Activated B cell treated with CpG ODN at 0.5 μM for 24 hours (primary cell): ENCODE data around the gene PCGF5. TPM values are rescaled to one million over a fixed set of nuclear protein-coding genes. Genes with fewer than 3 reads are reported as not detected.
A peak's percentile ranks its signal among the peaks of the same experiment; 100 is the strongest.

Source experiments
- ATAC-seq: fragments of 200-7000 bp; cut with Tn5 transposase; one replicate; pipeline ENCODE4 v1.10.0; 2021; ENCODE audit warnings: low read depth, mild to moderate bottlenecking, moderate library complexity
- CTCF ChIA-PET: fragments of 350-600 bp; sonication (Branson Sonifier 250); formaldehyde crosslinking; loops from one replicate; lab custom pipeline; 2021; ENCODE audit warnings: antibody characterized with exemption; lab: Charles Lee
- POLR2A ChIA-PET: fragments of 350-600 bp; sonication (Branson Sonifier 250); formaldehyde crosslinking; loops from one replicate; lab custom pipeline; 2021; ENCODE audit warnings: antibody characterized with exemption; lab: Charles Lee
- DNase-seq: peaks from one replicate; pipeline ENCODE4 v3.0.0; 2022
- H3K27ac Mint-ChIP-seq: one replicate; pipeline ENCODE4 v1.8.0; 2020; ENCODE audit warnings: mixed read lengths
- H3K27me3 Mint-ChIP-seq: one replicate; pipeline ENCODE4 v1.8.0; 2021; ENCODE audit warnings: mixed read lengths
- H3K36me3 Mint-ChIP-seq: one replicate; pipeline ENCODE4 v1.8.0; 2021; ENCODE audit warnings: low read depth, mixed read lengths
- H3K4me1 Mint-ChIP-seq: one replicate; pipeline ENCODE4 v1.8.0; 2021; ENCODE audit warnings: mixed read lengths
- H3K4me3 Mint-ChIP-seq: one replicate; pipeline ENCODE4 v1.8.0; 2020; ENCODE audit warnings: mild to moderate bottlenecking, mixed read lengths
- H3K9me3 Mint-ChIP-seq: one replicate; pipeline ENCODE4 v1.8.0; 2020; ENCODE audit warnings: mixed read lengths
- CTCF ChIP-seq: fragments of 200-600 bp; IDR thresholded peaks from one replicate; pipeline ENCODE4 v1.8.0; 2022; ENCODE audit warnings: antibody characterized with exemption, mild to moderate bottlenecking
- intact Hi-C: fragments of 100-400 bp; cut with micrococcal nuclease; formaldehyde crosslinking; loops from one replicate; pipeline ENCODE4 v1.15.1; 2024
- total RNA-seq: library from RNA; stranded (reverse); gene quantifications from 2 replicates; pipeline ENCODE4 v1.2.3, GENCODE V29; 2022

The PCGF5 gene
- total RNA-seq, 1 donor from 2014 or later: 72.9 TPM

- H3K4me3 Mint-ChIP-seq: no peak overlapping the region
- no peak overlapping the region for H3K27ac Mint-ChIP-seq
- peaks cover 72% of the 10 kb centered on the region for H3K4me1 Mint-ChIP-seq
- no peak for DNase-seq
- H3K9me3 Mint-ChIP-seq: no peaks in the 10 kb centered on the region
- H3K27me3 Mint-ChIP-seq: no peaks in the 10 kb centered on the region
- intact Hi-C loops: no loop called here
- H3K36me3 Mint-ChIP-seq: no peaks in the 10 kb centered on the region
- CTCF ChIA-PET: interaction anchor here (0.9 kb wide), 1 partner anchor 203 kb away, joined by 3 read pairs; no protein-coding TSS in a partner anchor
- TF ChIP-seq CTCF: no peak
- POLR2A ChIA-PET: no interaction called here
- no peak for ATAC-seq
These were observed 11.8 kb upstream of the PCGF5 start for GRCh38 chr10:91208642-91209041.

DNA sequence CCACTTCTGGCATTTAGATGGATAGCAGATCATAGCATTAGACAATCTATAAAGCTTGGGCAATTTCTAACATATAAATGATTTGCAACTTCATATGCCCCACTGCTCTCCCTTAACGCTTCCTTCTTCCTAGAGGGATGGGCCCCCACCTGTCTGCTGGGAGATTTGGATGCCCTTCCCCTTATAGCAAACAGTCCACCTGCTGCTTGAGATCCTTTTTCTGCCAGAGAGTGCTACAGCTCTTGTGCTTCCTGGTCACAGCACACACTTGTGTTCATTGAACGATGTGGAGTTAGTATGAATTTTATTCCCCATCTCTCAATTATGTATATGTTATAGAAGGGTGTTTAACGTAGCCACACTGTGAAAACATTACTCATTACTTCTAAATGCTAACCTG, 10.4 kb upstream of the PCGF5 start:
- Mint-ChIP-seq H3K4me3 (peak overlapping the region; percentile 33), H3K36me3 (no peaks in the 10 kb centered on the region), H3K27me3 (no peaks in the 10 kb centered on the region), H3K4me1 (peaks cover 79% of the 10 kb centered on the region), H3K9me3 (no peaks in the 10 kb centered on the region), H3K27ac (peak overlapping the region; percentile 77)
- TF ChIP-seq CTCF: no peak
- ATAC-seq: peak; percentile 10
- POLR2A ChIA-PET: interaction anchor here (0.9 to 2.0 kb wide), 3 partner anchors 9 to 46 kb away, joined by 3 to 8 read pairs (median 7); partner anchors contain the start of gene PCGF5
- DNase-seq: no peak
- CTCF ChIA-PET: interaction anchor here (1.1 to 3.1 kb wide), 2 partner anchors 11 to 41 kb away, joined by 3 to 9 read pairs; partner anchors contain the start of gene PCGF5
- intact Hi-C loops: loop anchor here (1.0 kb wide), 2 partner anchors 9 to 10 kb away; partner anchors contain the start of gene PCGF5

DNA sequence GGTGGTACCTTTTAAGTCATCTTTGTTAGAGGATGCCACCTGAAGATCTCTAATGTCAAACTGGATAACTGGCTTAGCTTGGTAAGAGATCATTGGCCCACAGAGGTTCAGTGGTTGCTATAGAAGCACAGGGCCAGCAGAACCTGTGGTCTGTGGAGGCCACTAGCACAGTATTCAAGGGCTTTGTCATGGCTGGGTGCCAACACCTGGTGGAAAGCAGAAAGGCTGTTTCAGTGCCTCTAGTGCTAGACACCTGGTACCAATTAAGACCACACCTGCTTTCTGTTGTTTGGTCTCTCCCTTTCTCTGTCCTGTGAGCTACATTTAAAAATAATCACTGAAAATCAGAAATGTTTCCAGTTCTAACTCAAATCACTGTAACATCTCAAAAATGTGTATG, 10.0 kb upstream of the PCGF5 start:
- peaks cover 79% of the 10 kb centered on the region for H3K4me1 Mint-ChIP-seq
- CTCF ChIA-PET: interaction anchor here (1.1 to 3.1 kb wide), 2 partner anchors 10 to 40 kb away, joined by 3 to 9 read pairs; partner anchors contain the start of gene PCGF5
- H3K4me3 Mint-ChIP-seq: peak overlapping the region; percentile 44
- no peaks in the 10 kb centered on the region for H3K36me3 Mint-ChIP-seq
- no peaks in the 10 kb centered on the region for H3K9me3 Mint-ChIP-seq
- ATAC-seq: peak; percentile 70
- POLR2A ChIA-PET: interaction anchor here (1.2 to 2.0 kb wide), 2 partner anchors 9 to 47 kb away, joined by 7 to 8 read pairs; no protein-coding TSS in a partner anchor
- TF ChIP-seq CTCF: no peak
- intact Hi-C loops: loop anchor here (1.0 kb wide), 2 partner anchors 9 to 10 kb away; partner anchors contain the start of gene PCGF5
- H3K27ac Mint-ChIP-seq: peak overlapping the region; percentile 77
- H3K27me3 Mint-ChIP-seq: no peaks in the 10 kb centered on the region
- DNase-seq: no peak

- ChIA-PET POLR2A (interaction anchor here (0.6 to 2.0 kb wide), 4 partner anchors 8 to 50 kb away, joined by 3 to 8 read pairs (median 4); no protein-coding TSS in a partner anchor), CTCF (interaction anchor here (3.1 kb wide), 1 partner anchor 9 kb away, joined by 9 read pairs; the partner anchor contains the start of gene PCGF5)
- intact Hi-C loops: no loop called here
- TF ChIP-seq CTCF: no peak
- Mint-ChIP-seq H3K9me3 (no peaks in the 10 kb centered on the region), H3K27me3 (no peaks in the 10 kb centered on the region), H3K27ac (peak overlapping the region; percentile 77), H3K4me3 (no peak overlapping the region), H3K36me3 (no peaks in the 10 kb centered on the region), H3K4me1 (peaks cover 79% of the 10 kb centered on the region)
- DNase-seq (no peak), ATAC-seq (no peak)
These were observed 8.8 kb upstream of the PCGF5 start for GRCh38 chr10:91211675-91212074.

GRCh38 chr10:91214911-91215310, 5.6 kb upstream of the PCGF5 start:
- Mint-ChIP-seq H3K9me3 (no peaks in the 10 kb centered on the region), H3K27ac (peak overlapping the region; percentile 68), H3K36me3 (peaks cover 1% of the 10 kb centered on the region), H3K4me3 (peak overlapping the region; percentile 15), H3K27me3 (no peaks in the 10 kb centered on the region), H3K4me1 (peaks cover 70% of the 10 kb centered on the region)
- no peak for DNase-seq
- TF ChIP-seq CTCF: no peak
- intact Hi-C loops: loop anchor here (1.0 kb wide), 1 partner anchor 9 kb away; no protein-coding TSS in a partner anchor
- ChIA-PET POLR2A (interaction anchor here (3.2 kb wide), 1 partner anchor 52 kb away, joined by 19 read pairs; no protein-coding TSS in a partner anchor), CTCF (interaction anchor here (2.2 kb wide), 2 partner anchors 36 to 52 kb away, joined by 6 read pairs; no protein-coding TSS in a partner anchor)
- peak; percentile 33 for ATAC-seq
